Breast epithelium (tissue), 3 donors: Measurements from ENCODE around the gene MAMLD1.

Experiments
- CTCF ChIP-seq, 3 donors: fragments of 450-650 bp; IDR thresholded peaks; one replicate each; pipeline ENCODE4 v1.5.1; 2016 to 2017; ENCODE audit warnings: antibody characterized with exemption in 3 of 3, mild to moderate bottlenecking in 3 of 3, moderate library complexity in 3 of 3
- POLR2A ChIP-seq: fragments of 450-650 bp; IDR thresholded peaks from one replicate; pipeline ENCODE4 v1.6.1; 2016; ENCODE audit warnings: antibody characterized with exemption, mild to moderate bottlenecking, moderate library complexity
- POLR2AphosphoS5 ChIP-seq, 3 donors: sonication (generic); formaldehyde crosslinking; IDR thresholded peaks; one replicate each; pipeline ENCODE4 v1.6.1; 2017; ENCODE audit warnings: antibody characterized with exemption in 3 of 3

- TF ChIP-seq CTCF (IDR thresholded peaks at IDR 0.05) (no peak), POLR2A (no peak), POLR2AphosphoS5 (IDR thresholded peaks at IDR 0.05) (no peak)
These were observed at the start of gene MAMLD1 for GRCh38 chrX:150362599-150363481.
